Neural progenitor cell (in vitro differentiated cells): ENCODE measurements around the gene RRM1. TPM values are rescaled to one million over a fixed set of nuclear protein-coding genes. Genes with fewer than 3 reads are reported as not detected.

Experiments
- DNase-seq: peaks from one replicate; pipeline ENCODE4 v3.0.0-alpha.2; 2016; ENCODE audit warnings: low spot score
- H2AFZ ChIP-seq: fragments of 200-600 bp; sonication (generic); replicated peaks from 2 replicates; pipeline ENCODE4 v1.6.1; 2016; ENCODE audit warnings: antibody characterized with exemption
- H3F3A ChIP-seq: fragments of 200-600 bp; sonication (generic); 2 replicates; pipeline ENCODE4 v1.6.1; 2016; ENCODE audit warnings: antibody characterized with exemption, low read depth
- H3K27ac ChIP-seq: fragments of 200-600 bp; sonication (generic); 2 replicates; pipeline ENCODE4 v1.5.1; 2016; ENCODE audit warnings: mild to moderate bottlenecking
- H3K27me3 ChIP-seq: fragments of 200-600 bp; sonication (generic); 2 replicates; pipeline ENCODE4 v1.6.1; 2016; ENCODE audit warnings: mild to moderate bottlenecking, moderate library complexity
- H3K36me3 ChIP-seq: fragments of 200-600 bp; sonication (generic); 2 replicates; pipeline ENCODE4 v1.5.1; 2016
- H3K4me1 ChIP-seq: fragments of 200-600 bp; sonication (generic); 2 replicates; pipeline ENCODE4 v1.6.1; 2016; ENCODE audit warnings: mixed run types
- H3K4me2 ChIP-seq: fragments of 200-600 bp; sonication (generic); 2 replicates; pipeline ENCODE4 v1.6.1; 2016
- H3K4me3 ChIP-seq: fragments of 200-600 bp; sonication (generic); 2 replicates; pipeline ENCODE4 v1.5.1; 2016
- H3K79me2 ChIP-seq: fragments of 200-600 bp; sonication (generic); 2 replicates; pipeline ENCODE4 v1.6.1; 2016; ENCODE audit warnings: low read depth
- H3K9ac ChIP-seq: fragments of 200-600 bp; sonication (generic); 2 replicates; pipeline ENCODE4 v1.6.1; 2016
- H3K9me3 ChIP-seq: fragments of 200-600 bp; sonication (generic); 2 replicates; pipeline ENCODE4 v1.5.1; 2016; ENCODE audit warnings: low read depth
- H4K20me1 ChIP-seq: fragments of 200-600 bp; sonication (generic); 2 replicates; pipeline ENCODE4 v1.6.1; 2016; ENCODE audit warnings: low read depth
- H3K27ac Mint-ChIP-seq: 3 replicates; pipeline ENCODE4 v1.8.0; 2021; ENCODE audit warnings: mixed read lengths
- H3K27me3 Mint-ChIP-seq: 2 replicates; pipeline ENCODE4 v1.8.0; 2022; ENCODE audit warnings: low read depth, mild to moderate bottlenecking, inconsistent platforms, moderate library complexity, mixed read lengths; ENCODE audit not compliant: insufficient read depth
- H3K36me3 Mint-ChIP-seq: 3 replicates; pipeline ENCODE4 v1.8.0; 2021; ENCODE audit warnings: mixed read lengths
- H3K4me1 Mint-ChIP-seq: 3 replicates; pipeline ENCODE4 v1.8.0; 2021; ENCODE audit warnings: mixed read lengths
- H3K4me3 Mint-ChIP-seq: 3 replicates; pipeline ENCODE4 v1.8.0; 2021; ENCODE audit warnings: mild to moderate bottlenecking, moderate library complexity, mixed read lengths
- H3K9me3 Mint-ChIP-seq: 3 replicates; pipeline ENCODE4 v1.8.0; 2020; ENCODE audit warnings: mixed read lengths
- CTCF ChIP-seq: fragments of 200-600 bp; sonication (generic); IDR thresholded peaks from 2 replicates; pipeline ENCODE4 v1.5.1; 2017; ENCODE audit warnings: antibody characterized with exemption, mild to moderate bottlenecking
- EZH2 ChIP-seq: fragments of 200-600 bp; sonication (generic); IDR thresholded peaks from 2 replicates; pipeline ENCODE4 v1.6.1; 2017; ENCODE audit warnings: antibody characterized with exemption, mild to moderate bottlenecking, moderate library complexity
- EZH2phosphoT487 ChIP-seq: fragments of 200-600 bp; sonication (generic); IDR thresholded peaks from 2 replicates; pipeline ENCODE4 v1.6.1; 2017; ENCODE audit warnings: antibody characterized with exemption
- total RNA-seq: library from RNA; depleted of rRNA; stranded (reverse); fragments of >200 nt; gene quantifications from 2 replicates; pipeline ENCODE4 v1.2.3, GENCODE V29; 2015; ENCODE audit warnings: low replicate concordance

RRM1 gene
- total RNA-seq, 1 donor from 2014 or later, result 264 TPM

- Histone ChIP-seq H3K27ac (no peak overlapping the region), H3K9ac (no peak overlapping the region), H3K79me2 (no peaks in the 10 kb centered on the region), H3K27me3 (no peaks in the 10 kb centered on the region), H3F3A (no peaks in the 10 kb centered on the region), H3K4me1 (no peaks in the 10 kb centered on the region), H3K36me3 (no peaks in the 10 kb centered on the region), H2AFZ (no peak overlapping the region), H3K4me2 (no peak overlapping the region), H3K9me3 (no peaks in the 10 kb centered on the region), H4K20me1 (no peaks in the 10 kb centered on the region), H3K4me3 (no peak overlapping the region)
- Mint-ChIP-seq H3K36me3 (no peaks in the 10 kb centered on the region), H3K9me3 (peaks cover 4% of the 10 kb centered on the region), H3K27ac (no peak overlapping the region), H3K4me3 (no peak overlapping the region), H3K4me1 (no peaks in the 10 kb centered on the region), H3K27me3 (no peaks in the 10 kb centered on the region)
- no peak for DNase-seq
- TF ChIP-seq EZH2, result no peak
- TF ChIP-seq CTCF, result no peak
- TF ChIP-seq EZH2phosphoT487, result no peak
Measured at GRCh38 chr11:4180441-4181183, 86.0 kb downstream of the RRM1 start.

GRCh38 chr11:4181782-4182721, 87.5 kb downstream of the RRM1 start:
- Histone ChIP-seq H3K4me1 (no peaks in the 10 kb centered on the region), H3K79me2 (no peaks in the 10 kb centered on the region), H3K27ac (no peak overlapping the region), H4K20me1 (no peaks in the 10 kb centered on the region), H3K4me2 (no peak overlapping the region), H3K36me3 (no peaks in the 10 kb centered on the region), H3K9me3 (no peaks in the 10 kb centered on the region), H3K4me3 (no peak overlapping the region), H3F3A (no peaks in the 10 kb centered on the region), H3K9ac (no peak overlapping the region), H3K27me3 (no peaks in the 10 kb centered on the region), H2AFZ (no peak overlapping the region)
- H3K27me3 Mint-ChIP-seq, result peaks cover 2% of the 10 kb centered on the region
- H3K4me1 Mint-ChIP-seq, result no peaks in the 10 kb centered on the region
- H3K27ac Mint-ChIP-seq, result no peak overlapping the region
- H3K9me3 Mint-ChIP-seq, result peaks cover 2% of the 10 kb centered on the region
- H3K4me3 Mint-ChIP-seq, result no peak overlapping the region
- no peak for TF ChIP-seq EZH2phosphoT487
- TF ChIP-seq CTCF, result peak; percentile 69
- H3K36me3 Mint-ChIP-seq, result no peaks in the 10 kb centered on the region
- DNase-seq, result peak; percentile 72

GRCh38 chr11:4183410-4184057, 88.9 kb downstream of the RRM1 start:
- Mint-ChIP-seq H3K4me3 (no peak overlapping the region), H3K27me3 (peaks cover 5% of the 10 kb centered on the region), H3K4me1 (peaks cover 3% of the 10 kb centered on the region), H3K9me3 (no peaks in the 10 kb centered on the region), H3K36me3 (no peaks in the 10 kb centered on the region), H3K27ac (no peak overlapping the region)
- H4K20me1 ChIP-seq, result no peaks in the 10 kb centered on the region
- H3K4me2 ChIP-seq, result no peak overlapping the region
- H3K4me3 ChIP-seq, result no peak overlapping the region
- H2AFZ ChIP-seq, result no peak overlapping the region
- no peaks in the 10 kb centered on the region for H3K9me3 ChIP-seq
- H3K79me2 ChIP-seq, result no peaks in the 10 kb centered on the region
- no peak for TF ChIP-seq EZH2
- no peak for TF ChIP-seq EZH2phosphoT487
- TF ChIP-seq CTCF, result no peak
- no peak overlapping the region for H3K27ac ChIP-seq
- no peaks in the 10 kb centered on the region for H3K36me3 ChIP-seq
- no peaks in the 10 kb centered on the region for H3K4me1 ChIP-seq
- peaks cover 9% of the 10 kb centered on the region for H3K27me3 ChIP-seq
- H3K9ac ChIP-seq, result no peak overlapping the region
- no peak for DNase-seq
- no peaks in the 10 kb centered on the region for H3F3A ChIP-seq
